DMS153 treated with DMSO at 0.1 percent for 48 hours (cell line): ENCODE measurements around the gene SLC30A9.

ENCODE experiments used
- DNase-seq: peaks from one replicate; lab custom pipeline; 2025; ENCODE audit not compliant: unreplicated experiment; lab: John Stamatoyannopoulos, UW

Gene SLC30A9

DNA sequence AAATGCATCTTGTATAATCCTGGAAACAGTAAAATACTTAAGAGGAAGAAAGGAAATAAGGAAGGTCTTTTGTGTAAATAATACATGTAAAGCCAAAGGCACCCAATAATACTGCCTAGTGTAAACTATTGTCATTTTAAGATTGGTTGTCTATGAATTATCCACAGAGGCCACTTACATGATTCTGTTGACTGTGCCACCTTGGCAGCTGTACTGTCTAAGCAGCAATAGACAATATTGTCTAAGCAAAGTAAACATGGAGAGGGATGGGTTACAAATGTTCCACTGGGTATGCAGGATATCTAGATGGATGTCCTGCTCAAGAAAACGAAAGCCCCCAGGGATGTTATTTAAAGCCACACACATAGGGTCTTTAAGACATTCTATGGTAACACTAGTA, 142.7 kb downstream of the SLC30A9 start:
- no peak for DNase-seq

- DNase-seq = no peak
Observed at GRCh38 chr4:42136371-42136770, 146.0 kb downstream of the SLC30A9 start.
